A549 (cell line): ENCODE measurements around the gene ETF1.

Source experiments
- EP300 ChIP-seq, 2 experiments: fragments of >200 bp; sonication (Bioruptor Twin); formaldehyde crosslinking; IDR thresholded peaks; 2 replicates in 1 of 2; 3 replicates in 1 of 2; pipeline ENCODE4 v1.6.1; 2016 to 2017
- FOSL2 ChIP-seq, 2 experiments: fragments of 450-650 bp in 1 of 2; fragments of >200 bp in 1 of 2; sonication (Bioruptor Twin) in 1 of 2; formaldehyde crosslinking; IDR thresholded peaks; 2 replicates each; pipeline versions ENCODE4 v1.5.0 to v1.6.1; 2016 to 2020; ENCODE audit warnings: mild to moderate bottlenecking in 1 of 2, moderate library complexity in 1 of 2
- HMGXB4 ChIP-seq: fragments of 250-450 bp; sonication (Bioruptor Pico); IDR thresholded peaks from 2 replicates; pipeline ENCODE4 v1.5.0; 2021; ENCODE audit warnings: mild to moderate bottlenecking, moderate library complexity, borderline replicate concordance
- MAZ ChIP-seq: fragments of 150-350 bp; IDR thresholded peaks from 2 replicates; pipeline ENCODE4 v1.6.1; 2014; ENCODE audit warnings: antibody characterized with exemption, low read depth, low read length, borderline replicate concordance
- MYC ChIP-seq: IDR thresholded peaks from 2 replicates; pipeline ENCODE4 v1.6.1; 2012; ENCODE audit warnings: mild to moderate bottlenecking, inconsistent platforms, low read length, improper control_type of control experiment, borderline replicate concordance
- POLR2A ChIP-seq: IDR thresholded peaks from 2 replicates; pipeline ENCODE4 v1.6.1; 2012; ENCODE audit warnings: mild to moderate bottlenecking, low read length
- RFX5 ChIP-seq: fragments of 450-650 bp; IDR thresholded peaks from 2 replicates; pipeline ENCODE4 v1.7.1; 2014; ENCODE audit warnings: antibody characterized with exemption, mild to moderate bottlenecking, moderate library complexity
- TF ChIP-seq, protein P1 (sequence below): IDR thresholded peaks from 2 replicates; pipeline ENCODE4 v1.6.1; 2012
- TF ChIP-seq, protein P2 (sequence below): fragments of >200 bp; sonication (Bioruptor Twin); formaldehyde crosslinking; IDR thresholded peaks from 3 replicates; pipeline ENCODE4 v1.5.1; 2016

GRCh38 chr5:138466900-138467710, 75.9 kb downstream of the ETF1 start:
- TF ChIP-seq FOSL2 (IDR thresholded peaks at IDR 0.05) = no peak
- TF ChIP-seq FOSL2 (CRISPR knock-in tag; IDR thresholded peaks at IDR 0.05) = no peak
- TF ChIP-seq POLR2A = no peak
- TF ChIP-seq, protein P1, sequence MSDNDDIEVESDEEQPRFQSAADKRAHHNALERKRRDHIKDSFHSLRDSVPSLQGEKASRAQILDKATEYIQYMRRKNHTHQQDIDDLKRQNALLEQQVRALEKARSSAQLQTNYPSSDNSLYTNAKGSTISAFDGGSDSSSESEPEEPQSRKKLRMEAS = no peak
- TF ChIP-seq, protein P2, sequence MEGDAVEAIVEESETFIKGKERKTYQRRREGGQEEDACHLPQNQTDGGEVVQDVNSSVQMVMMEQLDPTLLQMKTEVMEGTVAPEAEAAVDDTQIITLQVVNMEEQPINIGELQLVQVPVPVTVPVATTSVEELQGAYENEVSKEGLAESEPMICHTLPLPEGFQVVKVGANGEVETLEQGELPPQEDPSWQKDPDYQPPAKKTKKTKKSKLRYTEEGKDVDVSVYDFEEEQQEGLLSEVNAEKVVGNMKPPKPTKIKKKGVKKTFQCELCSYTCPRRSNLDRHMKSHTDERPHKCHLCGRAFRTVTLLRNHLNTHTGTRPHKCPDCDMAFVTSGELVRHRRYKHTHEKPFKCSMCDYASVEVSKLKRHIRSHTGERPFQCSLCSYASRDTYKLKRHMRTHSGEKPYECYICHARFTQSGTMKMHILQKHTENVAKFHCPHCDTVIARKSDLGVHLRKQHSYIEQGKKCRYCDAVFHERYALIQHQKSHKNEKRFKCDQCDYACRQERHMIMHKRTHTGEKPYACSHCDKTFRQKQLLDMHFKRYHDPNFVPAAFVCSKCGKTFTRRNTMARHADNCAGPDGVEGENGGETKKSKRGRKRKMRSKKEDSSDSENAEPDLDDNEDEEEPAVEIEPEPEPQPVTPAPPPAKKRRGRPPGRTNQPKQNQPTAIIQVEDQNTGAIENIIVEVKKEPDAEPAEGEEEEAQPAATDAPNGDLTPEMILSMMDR = no peak
- TF ChIP-seq MAZ = 0 out of 2 replicates have a peak, but pooled peaks have one; percentile 39
- TF ChIP-seq RFX5 = no peak
- no peak for TF ChIP-seq HMGXB4 (CRISPR knock-in tag)
- no peak for TF ChIP-seq MYC
- TF ChIP-seq EP300 (IDR thresholded peaks at IDR 0.05) = no peak
